ENCODE data around the gene PRSS23.

PRSS23 gene

DNA sequence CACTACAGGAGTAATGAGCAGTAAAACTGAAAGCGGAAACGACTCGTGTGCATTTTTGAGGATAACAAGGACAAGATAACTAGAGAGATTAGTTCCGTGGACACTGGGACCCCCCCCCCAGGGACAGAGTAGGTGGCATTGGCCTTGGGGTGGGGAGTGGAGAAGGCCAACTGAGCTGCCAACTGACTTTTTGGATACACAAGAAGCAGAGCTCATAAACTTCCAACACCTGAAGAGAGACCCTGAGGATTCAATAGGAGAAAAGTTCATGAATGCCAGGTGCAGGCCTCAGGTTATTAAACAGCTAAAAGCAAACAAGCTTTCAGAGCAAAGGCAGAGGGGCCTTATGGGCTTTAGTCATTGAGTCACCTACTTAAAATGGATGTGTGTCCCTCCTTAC is 17.6 kb upstream of the PRSS23 start:
- TF ChIP-seq, protein P1, sequence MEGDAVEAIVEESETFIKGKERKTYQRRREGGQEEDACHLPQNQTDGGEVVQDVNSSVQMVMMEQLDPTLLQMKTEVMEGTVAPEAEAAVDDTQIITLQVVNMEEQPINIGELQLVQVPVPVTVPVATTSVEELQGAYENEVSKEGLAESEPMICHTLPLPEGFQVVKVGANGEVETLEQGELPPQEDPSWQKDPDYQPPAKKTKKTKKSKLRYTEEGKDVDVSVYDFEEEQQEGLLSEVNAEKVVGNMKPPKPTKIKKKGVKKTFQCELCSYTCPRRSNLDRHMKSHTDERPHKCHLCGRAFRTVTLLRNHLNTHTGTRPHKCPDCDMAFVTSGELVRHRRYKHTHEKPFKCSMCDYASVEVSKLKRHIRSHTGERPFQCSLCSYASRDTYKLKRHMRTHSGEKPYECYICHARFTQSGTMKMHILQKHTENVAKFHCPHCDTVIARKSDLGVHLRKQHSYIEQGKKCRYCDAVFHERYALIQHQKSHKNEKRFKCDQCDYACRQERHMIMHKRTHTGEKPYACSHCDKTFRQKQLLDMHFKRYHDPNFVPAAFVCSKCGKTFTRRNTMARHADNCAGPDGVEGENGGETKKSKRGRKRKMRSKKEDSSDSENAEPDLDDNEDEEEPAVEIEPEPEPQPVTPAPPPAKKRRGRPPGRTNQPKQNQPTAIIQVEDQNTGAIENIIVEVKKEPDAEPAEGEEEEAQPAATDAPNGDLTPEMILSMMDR (IDR thresholded peaks at IDR 0.05; ENCODE audit: low read depth, low read length) = no peak
- no peak overlapping the region for H3K4me3 ChIP-seq (ENCODE audit: low read depth, low read length)

DNA sequence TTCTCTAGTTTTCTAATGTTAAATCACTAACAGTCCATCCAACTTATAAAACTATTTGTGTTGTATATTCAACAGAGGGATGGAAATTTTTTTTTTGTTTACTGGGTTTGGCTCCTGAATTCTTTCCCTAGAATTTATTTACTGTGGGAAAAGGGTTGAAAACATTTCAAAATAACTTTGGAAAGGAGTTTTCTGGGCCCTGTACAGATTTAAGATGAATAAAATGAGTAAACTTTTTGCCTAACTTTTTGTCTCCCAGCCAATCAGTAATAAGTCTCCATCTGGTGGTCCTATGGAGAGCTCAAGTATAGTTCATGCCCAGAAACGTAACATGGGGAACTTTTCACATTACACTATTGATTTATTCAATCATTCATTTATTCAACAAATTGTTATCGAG is 16.7 kb upstream of the PRSS23 start:
- TF ChIP-seq, protein P1 (IDR thresholded peaks at IDR 0.05; ENCODE audit: low read depth, low read length) = no peak
- H3K4me3 ChIP-seq (ENCODE audit: low read depth, low read length) = no peak overlapping the region

DNA sequence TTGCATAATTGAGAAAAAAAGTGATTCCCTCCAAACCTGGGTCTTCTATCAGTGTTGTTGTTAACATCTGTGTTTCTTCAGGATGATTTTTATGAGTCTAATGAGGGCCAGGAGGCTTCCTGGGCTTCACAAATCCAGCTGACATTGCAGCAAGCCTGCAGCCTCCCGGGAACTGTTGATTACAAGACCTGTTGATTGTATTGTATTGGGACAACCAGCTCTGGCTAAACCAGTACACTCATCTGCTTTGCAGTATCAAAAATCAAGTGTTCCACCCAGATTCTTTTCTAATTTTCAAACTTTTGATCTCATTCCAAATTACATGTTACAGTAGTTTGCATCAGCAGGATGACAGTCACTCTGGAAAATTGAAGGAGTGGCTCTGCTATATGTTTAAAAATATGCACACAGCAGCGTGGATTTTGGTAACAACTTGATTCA is 16.1 kb upstream of the PRSS23 start:
- H3K4me3 ChIP-seq (ENCODE audit: low read depth, low read length) = no peak overlapping the region
- TF ChIP-seq, protein P1 (IDR thresholded peaks at IDR 0.05; ENCODE audit: low read depth, low read length) = no peak

DNA sequence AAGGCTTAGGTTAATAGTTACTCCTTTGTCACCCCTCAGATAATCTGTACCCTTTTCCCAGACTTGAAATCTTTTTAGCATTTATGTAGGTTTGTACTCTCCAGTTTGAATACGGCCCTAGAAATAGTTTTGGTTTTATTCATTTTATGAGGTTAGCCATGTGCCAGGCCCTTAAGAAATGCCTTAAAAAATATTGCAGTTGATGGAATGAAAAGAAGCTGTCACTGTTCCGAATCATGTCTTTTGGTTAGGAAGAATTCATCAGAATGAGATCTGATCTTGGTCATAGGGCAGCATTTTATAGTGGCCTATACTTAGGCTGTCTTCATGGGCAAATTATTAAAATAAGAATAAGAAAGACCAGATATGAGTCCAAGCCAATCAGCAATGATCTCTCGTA is 14.8 kb upstream of the PRSS23 start:
- H3K4me3 ChIP-seq (ENCODE audit: low read depth, low read length) = no peak overlapping the region
- TF ChIP-seq, protein P1 (IDR thresholded peaks at IDR 0.05; ENCODE audit: low read depth, low read length) = no peak

DNA sequence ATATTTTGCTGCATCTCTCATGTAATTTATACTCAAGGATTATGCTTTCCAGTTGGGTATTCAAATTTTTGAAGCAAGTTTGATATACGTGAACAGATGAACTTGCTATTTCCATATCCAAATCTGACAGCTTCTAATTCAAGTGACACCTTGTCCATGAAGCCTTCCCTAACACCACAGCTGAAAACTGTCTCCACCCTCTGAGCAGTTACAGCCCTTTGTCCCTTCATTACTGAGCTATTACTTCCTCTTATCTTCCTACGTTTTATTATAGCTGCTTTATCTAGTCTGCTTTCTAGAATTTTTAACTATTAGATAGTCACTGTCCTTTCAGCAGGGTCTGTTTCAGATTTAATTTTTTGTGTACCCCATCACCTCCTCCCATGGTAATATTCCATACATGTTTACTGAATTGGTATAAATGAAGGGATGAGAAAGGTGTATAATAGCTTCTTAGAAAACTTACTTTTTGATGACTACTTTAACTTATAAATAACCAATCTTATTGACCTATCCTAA is 13.3 kb upstream of the PRSS23 start:
- H3K4me3 ChIP-seq (ENCODE audit: low read depth, low read length) = no peak overlapping the region
- TF ChIP-seq, protein P1 (IDR thresholded peaks at IDR 0.05; ENCODE audit: low read depth, low read length) = no peak

DNA sequence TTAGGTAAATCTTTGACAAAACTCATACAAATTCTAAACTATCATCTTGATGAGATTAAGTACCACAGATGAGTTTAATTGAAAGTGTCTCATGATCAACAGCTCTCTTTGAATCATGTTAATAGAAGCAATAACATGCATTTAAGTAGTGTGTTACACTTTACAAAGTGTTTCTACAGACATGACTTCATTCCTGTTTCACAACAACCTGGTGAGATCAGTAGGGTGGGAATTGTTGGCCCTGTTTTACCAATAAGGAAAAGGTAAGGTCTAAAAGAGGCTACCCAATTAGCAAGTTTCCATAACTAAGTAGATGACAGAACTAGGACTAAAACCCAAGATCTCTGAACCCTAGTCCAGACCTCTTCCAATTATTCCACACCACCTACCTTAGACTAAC is 12.7 kb upstream of the PRSS23 start:
- H3K4me3 ChIP-seq (ENCODE audit: low read depth, low read length) = no peak overlapping the region

DNA sequence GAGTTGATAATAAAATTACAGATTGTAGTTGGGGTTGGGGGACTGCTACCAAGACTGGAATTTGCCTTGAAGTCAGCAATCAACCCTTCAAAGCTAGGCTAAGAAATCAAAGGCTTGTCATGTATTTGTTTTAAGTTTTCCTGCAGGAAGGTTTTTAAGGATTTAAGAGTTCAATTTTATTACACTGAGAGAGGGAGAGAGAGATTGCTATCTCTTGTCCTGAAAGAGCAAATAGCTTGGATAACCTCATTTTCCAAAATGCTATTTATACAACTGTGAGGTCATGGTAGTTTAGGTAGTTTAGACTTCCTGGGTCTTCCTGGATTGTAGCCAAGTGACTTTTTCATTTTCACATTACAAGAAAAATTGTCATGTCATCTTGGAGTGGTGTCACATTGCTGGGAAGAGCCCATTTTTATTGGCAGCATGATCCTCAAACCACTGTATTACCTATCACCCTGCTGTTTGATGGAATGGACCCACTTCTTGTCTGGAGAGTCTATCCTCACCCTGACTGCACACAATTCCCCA is 10.1 kb upstream of the PRSS23 start:
- H3K4me3 ChIP-seq (ENCODE audit: low read depth, low read length) = no peak overlapping the region
- TF ChIP-seq, protein P1 (IDR thresholded peaks at IDR 0.05; ENCODE audit: low read depth, low read length) = no peak

More for the DNA sequence above, 12.7 kb upstream of the PRSS23 start:
- TF ChIP-seq, protein P1 (IDR thresholded peaks at IDR 0.05; ENCODE audit: low read depth, low read length) = no peak

Data from WI38 (cell line).